HG03139 (cell line): ENCODE measurements around the gene TBPL2.
"Not testable (repeated sequence)": the region's sequence is repeated elsewhere in the genome, so short reads cannot be mapped to it uniquely, and the experiment has no call there.

ENCODE experiments used
- ATAC-seq: cut with Tn5 transposase; IDR thresholded peaks from one replicate; pipeline ENCODE4 v1.9.1; 2021; ENCODE audit not compliant: unreplicated experiment

Gene TBPL2

DNA sequence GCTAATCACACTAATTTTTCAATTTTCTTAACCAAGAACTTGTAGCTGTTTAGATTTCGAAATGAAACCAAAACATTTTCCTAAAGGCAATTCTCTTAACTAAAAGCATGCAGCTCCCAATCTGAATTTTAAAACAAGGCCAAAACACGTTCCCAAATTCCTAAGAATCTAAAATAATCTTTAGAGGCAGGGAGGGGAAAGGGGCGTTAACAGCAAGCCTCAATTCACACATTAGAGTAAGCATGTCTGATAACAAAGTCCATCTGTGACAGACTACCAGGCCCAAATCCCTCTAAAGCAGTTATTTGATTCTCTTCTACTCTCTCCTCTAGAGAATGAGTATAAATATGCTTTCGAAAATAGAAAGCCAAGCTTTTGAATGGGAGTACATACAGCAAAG lies 29.5 kb downstream of the TBPL2 start:
- ATAC-seq = no peak

DNA sequence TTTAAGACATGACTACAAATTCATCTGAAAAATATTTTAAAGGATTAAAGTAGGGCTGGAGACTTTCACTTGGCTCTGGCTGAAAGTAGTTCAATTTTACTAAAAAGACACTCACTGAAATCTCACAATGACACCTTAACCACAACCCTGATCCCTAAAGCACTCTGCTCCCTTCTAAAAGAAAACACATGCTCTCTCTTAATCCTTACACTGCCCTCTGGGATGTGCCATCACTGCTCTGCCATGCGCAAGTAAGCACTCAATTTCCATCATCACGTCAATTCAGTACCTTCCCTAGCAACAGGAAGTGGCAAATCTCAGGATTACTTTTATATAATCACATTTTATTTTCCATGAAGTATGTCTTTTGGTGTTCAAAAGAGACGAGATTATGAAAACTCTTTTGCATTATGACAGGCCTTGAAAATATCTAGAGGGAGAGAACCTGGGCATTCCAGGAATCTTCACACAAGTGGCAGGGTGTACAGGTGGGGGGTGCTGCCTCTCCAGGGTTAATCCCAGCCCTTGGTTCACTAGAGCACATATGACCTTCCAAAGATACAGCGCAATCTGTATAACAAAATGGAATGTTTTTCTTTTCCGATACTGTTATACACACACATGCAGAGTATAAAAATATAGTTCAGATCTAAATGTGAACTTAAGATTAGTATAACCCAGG lies 36.1 kb downstream of the TBPL2 start:
- ATAC-seq = no peak

DNA sequence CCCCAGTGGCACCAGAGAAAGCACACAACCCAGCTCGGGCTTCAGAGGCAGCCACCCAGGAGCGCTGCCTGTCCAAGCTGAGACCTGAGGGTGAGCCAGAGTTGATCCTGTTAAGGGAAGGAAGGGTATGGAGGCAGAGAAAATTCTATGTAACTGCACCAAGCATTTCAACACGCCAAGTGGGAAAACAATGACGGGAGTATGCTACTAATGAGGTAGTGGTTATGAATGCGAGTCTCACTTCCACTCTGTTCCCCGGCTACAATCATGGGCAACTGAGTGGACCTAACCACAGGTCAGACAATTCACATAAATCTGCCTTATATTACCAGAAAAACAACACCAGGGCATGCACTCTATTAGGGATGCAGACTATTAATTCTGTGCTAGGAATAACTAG lies 38.7 kb downstream of the TBPL2 start:
- ATAC-seq = no peak

DNA sequence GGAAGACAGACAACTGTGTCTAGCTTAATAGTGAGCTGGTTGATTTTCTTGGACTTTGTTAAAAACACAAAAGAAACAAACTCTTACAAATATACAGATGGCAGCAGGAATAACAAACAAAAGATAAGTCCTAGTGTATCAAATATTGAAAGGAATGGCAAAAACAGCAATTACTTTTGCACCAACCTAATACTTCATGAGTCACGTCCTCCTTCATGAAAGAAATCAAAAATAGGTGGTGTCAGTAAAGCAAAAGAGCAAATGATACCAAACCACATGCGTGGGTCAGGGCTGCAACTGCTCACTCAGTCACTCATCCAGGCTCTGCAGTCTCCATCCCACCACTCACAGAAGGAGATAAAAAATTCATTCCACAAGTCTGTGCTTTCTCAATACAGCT lies 40.6 kb downstream of the TBPL2 start:
- ATAC-seq = no peak

DNA sequence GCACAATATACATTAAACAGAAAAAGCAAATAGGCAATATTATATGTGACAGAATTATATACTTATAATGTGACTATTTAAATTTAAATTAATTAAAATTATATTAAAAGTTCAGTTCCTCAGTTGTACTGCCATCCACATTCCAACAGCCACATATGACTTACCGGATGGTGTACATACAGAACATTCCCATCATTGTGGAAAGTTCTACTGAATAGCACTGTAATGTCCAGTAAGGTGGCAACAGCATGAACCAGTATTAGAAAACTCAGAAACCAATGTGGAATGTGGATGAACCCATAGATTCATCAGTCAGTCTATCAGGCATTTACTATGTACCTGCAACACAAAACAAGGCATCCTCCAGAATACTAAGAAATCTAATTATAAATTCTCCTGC lies 41.2 kb downstream of the TBPL2 start:
- ATAC-seq = no peak

DNA sequence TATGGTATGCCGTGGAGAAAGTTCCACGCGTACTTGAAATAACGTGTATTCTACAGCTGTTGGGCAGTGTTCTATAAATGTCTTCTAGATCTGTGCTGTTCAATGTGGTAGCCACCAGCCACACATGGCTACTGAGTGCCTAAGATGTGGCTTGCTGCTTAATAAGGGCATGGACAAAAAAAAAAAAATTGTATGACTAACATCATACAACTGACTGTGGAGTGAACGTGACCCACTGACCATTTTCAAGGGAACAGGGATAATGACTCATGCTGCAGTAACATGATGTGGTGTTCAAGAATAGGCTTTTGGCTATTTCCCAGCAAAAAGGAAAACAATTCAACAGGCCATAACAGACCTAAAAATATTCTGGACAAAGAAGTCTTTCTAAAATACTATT lies 41.7 kb downstream of the TBPL2 start:
- no peak for ATAC-seq

DNA sequence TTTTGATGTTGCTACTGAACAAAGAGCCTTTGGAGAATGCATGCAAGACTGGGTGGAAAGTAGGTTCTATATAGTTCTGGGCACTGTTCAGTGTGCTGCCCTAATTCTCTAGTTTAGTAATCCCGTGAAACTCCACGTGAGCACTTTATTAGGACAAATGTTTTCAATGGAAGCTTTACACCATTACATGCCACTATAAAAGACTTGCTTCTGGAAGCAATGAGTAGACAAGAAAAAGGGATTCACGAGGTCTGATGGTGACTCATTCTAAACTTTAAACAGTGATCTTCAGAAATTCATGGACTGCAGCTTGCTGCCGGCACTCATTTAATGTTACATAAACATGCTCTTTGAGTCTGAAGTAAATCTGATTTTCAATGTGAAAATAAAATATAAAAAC lies 51.1 kb downstream of the TBPL2 start:
- no peak for ATAC-seq

DNA sequence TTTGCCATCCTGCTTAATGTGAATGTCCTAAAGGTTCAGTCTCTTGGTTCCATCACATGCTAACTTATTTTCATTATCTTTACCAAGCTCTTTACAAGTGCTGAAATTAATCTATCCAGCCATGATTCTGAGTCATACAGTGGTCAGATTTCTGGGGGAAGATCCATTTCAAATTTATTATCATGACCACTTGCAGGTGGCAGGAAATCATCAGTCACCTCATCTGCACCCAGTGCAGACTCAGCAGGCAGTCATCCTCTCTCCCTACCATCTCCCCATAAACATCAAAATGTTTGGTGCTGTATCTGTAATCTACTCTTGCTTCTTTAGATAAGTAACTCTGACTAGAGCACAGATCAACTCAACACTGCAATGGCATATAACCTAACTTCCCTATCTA lies 52.3 kb downstream of the TBPL2 start:
- ATAC-seq = no peak

DNA sequence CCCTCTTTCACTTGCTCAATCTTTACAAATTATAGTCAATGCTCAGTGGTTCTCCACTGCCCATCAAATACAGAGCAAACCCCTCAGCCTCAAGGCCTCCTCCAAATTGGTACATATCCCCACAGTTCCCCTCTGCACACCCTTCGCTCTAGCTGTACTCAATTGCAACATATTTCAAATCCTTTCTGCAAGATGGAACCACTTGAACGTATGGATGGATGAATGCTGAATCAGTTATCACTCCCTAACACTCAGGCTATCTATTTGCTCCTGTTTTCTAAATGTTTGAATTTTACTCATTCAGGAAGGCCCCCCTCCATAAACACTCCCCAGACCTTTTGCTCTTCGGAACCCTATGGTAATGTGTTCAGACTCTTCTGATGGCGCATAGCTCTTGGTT lies 53.3 kb downstream of the TBPL2 start:
- ATAC-seq = no peak

DNA sequence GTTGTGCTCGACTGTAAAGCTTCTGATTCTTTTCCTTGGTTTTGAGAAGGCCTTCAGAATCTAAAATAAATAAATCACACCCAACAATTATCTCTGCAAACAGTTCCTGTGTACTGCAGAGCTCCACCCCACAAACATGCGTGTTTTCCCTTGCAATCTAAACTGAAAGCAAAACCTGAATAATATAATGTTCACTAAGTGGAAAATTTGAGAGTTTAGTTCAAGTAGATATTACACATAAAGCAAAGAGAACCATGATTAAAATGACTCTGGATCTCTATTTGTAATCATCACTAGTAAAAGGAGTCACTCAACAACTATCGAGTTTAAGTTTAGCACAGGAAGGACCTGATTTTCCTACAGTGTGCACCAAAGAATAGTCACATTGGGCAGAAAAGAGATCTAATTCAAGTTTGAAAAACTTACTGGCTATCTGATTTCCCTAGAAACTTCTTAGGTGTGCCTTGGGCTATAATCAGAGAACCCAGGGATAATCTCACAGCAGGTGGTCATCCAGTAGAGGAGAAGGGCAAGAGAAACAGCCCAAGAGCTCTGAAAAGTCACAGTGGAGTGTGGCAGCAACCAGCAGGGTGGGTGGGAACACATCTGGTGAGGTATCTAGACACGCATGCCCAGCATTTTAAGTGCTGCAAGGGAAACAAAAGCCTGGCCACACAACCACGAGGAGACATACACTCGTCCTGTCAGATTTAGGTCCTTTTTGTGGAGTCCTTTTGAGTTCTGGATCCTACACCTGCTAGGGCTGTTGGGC lies 54.2 kb downstream of the TBPL2 start:
- ATAC-seq = no peak

DNA sequence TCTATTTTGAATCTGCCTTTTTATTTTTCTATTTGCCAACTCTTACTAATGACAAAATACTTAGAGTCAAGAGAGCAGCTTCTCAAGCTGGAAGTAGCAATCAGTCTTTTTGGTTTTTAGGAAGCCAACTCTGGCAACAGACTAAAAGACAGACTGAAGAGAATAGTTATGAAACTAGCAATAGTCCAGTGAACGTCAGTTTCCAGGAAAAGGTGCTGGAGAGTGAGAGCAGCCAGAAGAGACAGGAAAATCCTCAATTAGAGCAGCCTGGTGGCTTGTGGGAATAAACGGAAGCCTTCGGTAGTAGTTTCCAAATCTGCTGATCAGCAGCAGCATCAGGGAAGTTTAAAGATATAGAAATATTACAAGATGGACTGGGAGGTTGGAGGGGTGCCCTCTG lies 55.9 kb downstream of the TBPL2 start:
- ATAC-seq = no peak

DNA sequence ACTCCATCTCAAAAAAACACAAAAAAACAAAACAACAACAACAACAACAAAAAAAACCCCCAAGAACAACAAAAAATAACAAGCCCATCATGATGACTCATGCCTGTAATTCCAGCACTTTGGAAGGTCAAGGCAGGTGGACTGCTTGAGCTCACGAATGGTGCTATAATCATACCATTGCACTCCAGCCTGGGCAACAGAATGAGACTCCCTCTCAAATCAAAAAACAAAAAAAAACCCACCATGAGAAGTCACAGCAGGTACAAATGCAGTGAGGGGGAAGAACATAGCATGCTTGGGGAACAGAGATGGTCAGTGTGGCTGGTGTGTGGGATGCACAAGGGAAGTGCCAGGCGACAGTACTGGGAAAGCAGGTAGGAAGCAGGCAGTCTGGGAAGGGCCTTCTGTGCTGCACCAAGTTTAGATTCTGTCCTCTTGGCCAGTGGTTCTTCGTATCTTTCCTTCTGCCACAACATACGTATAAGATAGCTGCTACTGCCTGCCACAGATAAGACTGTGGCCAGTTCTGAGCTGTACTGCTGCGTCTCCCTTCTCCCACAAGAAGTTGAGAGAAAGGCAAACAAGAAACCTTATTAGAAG lies 56.8 kb downstream of the TBPL2 start:
- no peak for ATAC-seq

DNA sequence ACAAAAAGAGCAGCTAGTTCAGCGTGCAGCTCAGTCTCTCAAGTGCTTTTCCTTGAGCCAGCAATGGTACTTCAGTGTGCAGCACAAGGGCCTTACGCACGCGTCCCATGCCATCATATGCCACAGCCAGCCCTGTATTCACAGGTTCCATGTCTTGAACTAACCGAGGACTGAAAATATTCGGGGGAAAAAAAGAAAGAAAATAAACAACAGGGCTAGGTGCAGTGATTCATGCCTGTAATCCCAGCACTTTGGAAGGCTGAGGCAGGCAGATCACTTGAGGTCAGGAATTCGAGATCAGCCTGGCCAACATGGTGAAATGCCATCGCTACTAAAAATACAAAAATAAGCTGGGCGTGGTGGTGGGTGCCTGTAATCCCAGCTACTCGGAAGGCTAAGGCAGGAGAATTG lies 57.4 kb downstream of the TBPL2 start:
- ATAC-seq = not testable (repeated sequence)

DNA sequence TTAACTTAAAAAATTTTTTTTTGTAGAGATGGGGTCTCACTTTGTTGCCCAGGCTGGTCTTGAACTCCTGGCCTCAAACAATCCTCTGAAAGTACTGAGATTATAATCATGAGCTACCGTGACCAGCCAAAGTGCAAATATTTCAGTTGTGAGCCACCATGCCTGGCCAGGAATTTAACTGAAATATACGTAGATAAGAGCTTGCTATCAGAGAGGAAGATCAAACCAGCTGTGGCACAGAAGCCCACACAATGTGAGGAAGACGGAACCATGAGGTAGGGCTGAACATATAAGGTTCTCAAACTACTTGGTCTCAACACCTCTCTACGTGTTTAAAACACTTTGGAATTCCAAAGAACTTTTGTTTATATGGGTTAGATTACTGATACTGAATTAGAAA lies 57.9 kb downstream of the TBPL2 start:
- ATAC-seq = no peak

DNA sequence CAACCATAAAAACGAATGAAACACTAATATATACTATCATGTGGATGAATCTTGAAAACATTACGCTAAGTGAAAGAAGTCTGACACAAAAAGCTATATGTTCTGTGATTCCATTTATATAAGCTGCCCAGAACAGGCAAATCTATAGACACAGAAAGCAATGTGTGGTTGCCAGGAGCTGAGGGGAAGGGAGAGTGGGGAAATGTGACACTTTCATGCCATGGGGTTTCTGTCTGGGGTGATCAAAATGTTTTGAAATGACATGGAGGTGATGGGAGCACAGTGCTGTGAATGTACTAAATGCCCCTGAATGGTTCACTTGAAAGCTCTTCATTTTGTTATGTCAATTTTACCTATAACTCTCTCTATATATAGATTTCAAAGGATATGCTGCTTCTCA lies 58.9 kb downstream of the TBPL2 start:
- ATAC-seq = no peak

DNA sequence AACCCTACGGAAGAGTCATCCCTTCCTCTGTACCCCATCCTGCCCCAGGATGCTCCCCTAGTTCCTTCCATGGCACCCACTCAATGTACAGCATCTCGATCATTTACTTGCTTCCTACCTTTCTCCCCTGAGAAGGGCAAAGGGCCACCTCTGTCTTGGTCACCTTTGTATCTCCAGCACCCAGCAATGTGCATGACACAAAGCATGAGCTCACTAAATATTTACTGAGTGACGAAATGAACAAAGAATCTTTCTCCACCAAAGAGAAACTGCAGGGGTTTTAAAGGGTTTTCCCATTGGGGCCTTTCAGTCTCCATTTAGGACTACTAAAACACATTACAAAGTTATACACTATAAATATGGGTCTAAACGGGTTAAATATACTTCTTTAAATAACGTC lies 59.4 kb downstream of the TBPL2 start:
- no peak for ATAC-seq

DNA sequence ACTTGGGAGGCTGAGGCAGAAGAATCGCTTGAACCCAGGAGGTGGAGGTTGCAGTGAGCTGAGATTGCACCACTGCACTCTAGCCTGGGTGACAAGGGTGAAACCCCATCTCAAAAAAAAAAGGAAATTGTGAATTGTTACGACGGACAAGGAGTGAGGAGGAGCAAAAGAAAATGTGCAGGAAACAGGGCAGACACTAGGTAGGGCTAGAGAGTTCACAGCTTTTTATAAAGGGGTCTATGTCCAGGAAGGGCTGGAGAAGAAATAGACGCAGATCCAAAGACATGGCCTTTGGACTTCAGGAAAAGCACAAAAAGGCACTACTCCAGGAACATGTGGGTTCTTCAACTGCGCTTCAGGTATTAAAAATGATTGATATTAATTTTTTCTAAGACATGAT lies 63.2 kb downstream of the TBPL2 start:
- ATAC-seq = no peak

DNA sequence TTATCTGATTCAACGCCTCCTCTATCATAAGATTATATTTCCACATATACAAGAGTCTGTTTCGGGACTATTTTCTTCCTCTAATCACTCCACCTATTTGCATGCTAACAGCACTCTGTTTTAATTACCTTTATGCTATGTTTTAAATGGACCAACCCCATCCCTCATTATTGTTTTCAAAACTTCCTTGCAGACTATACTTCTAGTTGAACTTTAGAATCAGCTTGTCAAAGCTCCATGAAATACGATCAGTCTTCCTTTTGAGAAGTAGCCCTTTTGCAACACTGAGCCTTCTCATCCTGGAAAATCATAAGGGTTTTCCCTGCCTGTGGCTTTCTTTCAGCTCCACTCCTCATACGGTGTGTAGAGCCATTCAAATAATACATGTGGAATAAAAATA lies 65.6 kb downstream of the TBPL2 start:
- ATAC-seq = no peak

DNA sequence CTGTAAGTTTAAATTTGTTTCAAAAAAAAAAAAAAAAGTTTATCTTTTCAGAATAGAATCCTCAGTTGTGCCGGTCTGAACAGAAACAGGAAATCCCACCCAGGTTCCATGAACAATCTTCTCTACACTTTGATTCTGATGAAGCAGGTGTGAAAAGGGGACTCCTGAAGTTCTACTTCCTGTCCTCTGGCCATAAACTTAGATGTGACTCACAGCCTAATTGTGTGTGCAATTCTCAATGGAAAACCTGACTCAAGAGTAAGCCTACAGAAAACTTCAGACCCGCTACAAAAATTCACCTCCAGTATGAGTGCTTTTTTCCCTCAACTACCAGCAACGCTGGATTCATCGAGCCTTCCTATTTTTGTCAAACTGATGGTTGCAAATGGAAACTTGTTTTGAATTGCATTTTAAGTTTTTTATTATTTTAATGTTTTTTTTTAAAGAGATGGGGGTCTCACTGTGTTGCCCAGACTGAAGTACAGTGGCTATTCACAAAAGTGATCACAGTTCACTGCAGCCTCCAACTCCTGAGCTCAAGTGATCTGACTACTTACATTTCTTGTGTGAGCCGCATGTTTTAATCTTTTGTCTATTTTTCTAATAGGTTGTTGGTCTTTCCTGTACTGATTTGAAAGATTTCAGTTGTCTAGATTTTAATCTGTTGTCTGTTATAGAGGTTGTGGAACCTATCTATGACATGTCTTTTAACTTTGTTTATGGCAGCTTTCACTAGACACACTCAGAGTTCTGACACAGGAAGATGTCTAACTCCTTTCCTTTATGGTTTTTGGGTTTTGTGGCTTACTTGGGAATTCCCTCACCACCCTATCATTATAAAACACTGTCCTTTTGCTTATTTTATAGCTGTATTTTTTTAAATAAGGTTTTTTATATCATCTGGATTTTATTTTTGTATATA lies 66.4 kb downstream of the TBPL2 start:
- ATAC-seq = no peak

DNA sequence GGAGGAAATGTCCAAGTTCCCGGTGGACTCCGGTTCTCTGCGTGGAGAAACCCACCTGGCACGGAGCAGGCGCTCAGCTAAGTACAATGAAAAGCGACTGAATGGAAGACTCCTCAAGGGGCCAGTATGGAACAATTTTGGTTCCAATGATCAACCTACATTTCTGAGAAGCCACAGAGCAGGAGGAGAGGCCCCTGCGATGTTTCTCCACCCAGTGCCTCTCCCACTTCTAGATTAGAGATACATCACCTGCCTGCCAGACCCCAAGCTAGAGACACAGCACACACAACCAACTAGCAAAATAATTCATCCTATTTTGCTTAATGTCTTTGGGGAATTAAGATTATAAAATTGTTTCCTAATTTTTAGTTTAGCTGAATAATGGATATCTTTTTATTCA lies 67.6 kb downstream of the TBPL2 start:
- no peak for ATAC-seq

DNA sequence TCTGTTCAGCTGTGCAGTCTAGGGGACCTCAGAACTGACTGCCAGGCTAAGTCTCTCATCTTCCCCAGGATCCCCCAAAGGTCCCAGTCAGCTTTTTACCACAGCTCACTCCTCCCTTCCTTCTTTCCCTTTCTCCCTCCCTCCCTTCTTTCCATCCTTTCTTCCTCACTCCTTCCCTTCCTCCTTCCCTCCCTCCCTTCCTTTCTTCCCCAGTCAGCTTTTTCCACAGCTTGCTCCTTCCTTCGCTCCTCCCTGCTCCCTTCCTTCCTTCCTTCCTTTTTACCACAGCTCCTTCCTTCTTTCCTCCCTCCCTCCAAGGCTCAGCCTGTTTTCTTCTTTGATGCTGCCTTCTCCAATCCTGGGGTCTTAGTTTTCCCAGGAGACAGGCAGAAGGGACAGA lies 68.0 kb downstream of the TBPL2 start:
- no peak for ATAC-seq
